AG04450 (cell line): Measurements from ENCODE around the gene ANTXR1. TPM values are rescaled to one million over a fixed set of nuclear protein-coding genes. Genes with fewer than 3 reads are reported as not detected.
A peak's percentile ranks its signal among the peaks of the same experiment; 100 is the strongest.

Source experiments
- CTCF ChIA-PET: fragments of 300-600, 350-600 bp; formaldehyde crosslinking; extraction: SDS; loops from one replicate; lab custom pipeline; 2022; ENCODE audit warnings: antibody characterized with exemption, inconsistent platforms; lab: Charles Lee
- POLR2A ChIA-PET: fragments of 350-600 bp; formaldehyde crosslinking; extraction: SDS; loops from one replicate; lab custom pipeline; 2021; ENCODE audit warnings: antibody characterized with exemption, inconsistent platforms; lab: Yijun Ruan, JAX
- DNase-seq: peaks from one replicate; pipeline ENCODE4 v3.0.0-alpha.2; 2011; ENCODE audit warnings: low read depth, low spot score
- H3K27ac ChIP-seq: one replicate; pipeline ENCODE4 v1.5.1; 2012; ENCODE audit warnings: low read depth, low read length, control low read depth
- H3K27me3 ChIP-seq: one replicate; pipeline ENCODE4 v1.6.0; 2012; ENCODE audit warnings: low read length; ENCODE audit not compliant: control insufficient read depth, insufficient read depth
- H3K4me3 ChIP-seq: 2 replicates; pipeline ENCODE4 v1.5.1; 2011; ENCODE audit warnings: mild to moderate bottlenecking, low read depth, low read length, control low read depth
- H3K9me3 ChIP-seq: 2 replicates; pipeline ENCODE4 v1.5.1; 2012; ENCODE audit warnings: low read length; ENCODE audit not compliant: control insufficient read depth, insufficient read depth
- polyA plus RNA-seq: library from polyadenylated mRNA; depleted of rRNA; stranded (reverse); fragments of >200 nt; gene quantifications from 2 replicates; pipeline ENCODE4 v1.2.3, GENCODE V29; 2011
- TF ChIP-seq, protein P1 (sequence below): IDR thresholded peaks from 2 replicates; pipeline ENCODE4 v1.5.1; 2011; ENCODE audit warnings: low read depth, low read length, control low read depth, inconsistent platforms

The ANTXR1 gene
- polyA plus RNA-seq, 1 experiment = 113 TPM

DNA sequence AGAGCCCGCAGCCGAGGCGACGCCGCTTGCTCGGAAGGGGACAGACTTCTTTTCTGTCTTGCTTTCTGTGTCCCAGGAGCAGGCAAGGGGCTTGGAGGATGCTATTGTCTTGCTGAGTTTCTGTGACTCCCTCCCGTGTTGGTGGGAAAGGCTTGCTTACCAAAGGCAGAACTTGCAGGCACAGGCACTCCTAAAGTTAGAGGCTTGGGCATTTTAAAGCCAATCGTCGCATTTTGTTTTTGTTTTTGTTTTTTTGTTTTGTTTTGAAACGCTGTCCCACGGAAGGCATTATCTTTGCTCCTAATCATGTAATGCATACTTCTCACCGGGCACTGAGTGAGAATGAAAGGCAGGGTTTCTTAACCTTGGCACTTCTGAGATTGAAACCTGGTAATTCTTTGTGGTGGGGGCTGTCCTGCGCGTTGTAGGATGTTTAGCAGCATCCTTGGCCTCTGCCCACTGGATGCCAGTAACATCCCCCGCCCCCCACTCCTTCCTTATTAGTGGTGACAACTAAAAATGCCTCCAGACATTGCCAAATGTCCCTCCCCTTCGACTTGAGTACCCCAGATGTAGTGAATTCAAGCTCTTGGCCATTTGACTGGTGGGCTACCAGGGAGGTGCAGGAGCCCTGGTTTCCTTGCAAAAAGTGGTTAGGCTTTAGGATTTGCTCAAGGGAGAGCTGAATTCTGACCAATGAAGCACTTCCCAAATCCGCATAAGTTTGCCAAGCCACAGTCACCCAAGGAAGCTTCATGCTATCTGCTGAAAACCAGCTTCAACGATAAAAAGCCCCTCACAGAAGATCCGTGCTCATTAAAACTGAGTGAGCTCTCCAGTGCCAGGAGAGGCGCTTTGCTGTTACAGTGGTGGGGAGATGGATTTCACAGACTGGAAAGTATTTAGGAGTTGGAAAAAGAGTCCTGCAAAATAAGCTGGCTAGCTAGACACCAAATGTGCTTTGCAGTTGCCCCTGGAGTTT, 1.2 kb downstream of the ANTXR1 start:
- ChIA-PET CTCF (interaction anchor here (0.6 to 1.5 kb wide), 6 partner anchors 71 to 305 kb away, joined by 3 to 7 read pairs (median 3); no protein-coding TSS in a partner anchor), POLR2A (interaction anchor here (0.6 to 1.3 kb wide), 5 partner anchors 86 to 293 kb away, joined by 3 to 6 read pairs (median 5); no protein-coding TSS in a partner anchor)
- no peaks in the 10 kb centered on the region for H3K27me3 ChIP-seq
- H3K9me3 ChIP-seq = no peaks in the 10 kb centered on the region
- peak overlapping the region; percentile 62 for H3K27ac ChIP-seq
- TF ChIP-seq, protein P1, sequence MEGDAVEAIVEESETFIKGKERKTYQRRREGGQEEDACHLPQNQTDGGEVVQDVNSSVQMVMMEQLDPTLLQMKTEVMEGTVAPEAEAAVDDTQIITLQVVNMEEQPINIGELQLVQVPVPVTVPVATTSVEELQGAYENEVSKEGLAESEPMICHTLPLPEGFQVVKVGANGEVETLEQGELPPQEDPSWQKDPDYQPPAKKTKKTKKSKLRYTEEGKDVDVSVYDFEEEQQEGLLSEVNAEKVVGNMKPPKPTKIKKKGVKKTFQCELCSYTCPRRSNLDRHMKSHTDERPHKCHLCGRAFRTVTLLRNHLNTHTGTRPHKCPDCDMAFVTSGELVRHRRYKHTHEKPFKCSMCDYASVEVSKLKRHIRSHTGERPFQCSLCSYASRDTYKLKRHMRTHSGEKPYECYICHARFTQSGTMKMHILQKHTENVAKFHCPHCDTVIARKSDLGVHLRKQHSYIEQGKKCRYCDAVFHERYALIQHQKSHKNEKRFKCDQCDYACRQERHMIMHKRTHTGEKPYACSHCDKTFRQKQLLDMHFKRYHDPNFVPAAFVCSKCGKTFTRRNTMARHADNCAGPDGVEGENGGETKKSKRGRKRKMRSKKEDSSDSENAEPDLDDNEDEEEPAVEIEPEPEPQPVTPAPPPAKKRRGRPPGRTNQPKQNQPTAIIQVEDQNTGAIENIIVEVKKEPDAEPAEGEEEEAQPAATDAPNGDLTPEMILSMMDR = peak; percentile 19; the same call in 1 of the 2 replicates
- DNase-seq = no peak
- peak overlapping the region; percentile 90 for H3K4me3 ChIP-seq

DNA sequence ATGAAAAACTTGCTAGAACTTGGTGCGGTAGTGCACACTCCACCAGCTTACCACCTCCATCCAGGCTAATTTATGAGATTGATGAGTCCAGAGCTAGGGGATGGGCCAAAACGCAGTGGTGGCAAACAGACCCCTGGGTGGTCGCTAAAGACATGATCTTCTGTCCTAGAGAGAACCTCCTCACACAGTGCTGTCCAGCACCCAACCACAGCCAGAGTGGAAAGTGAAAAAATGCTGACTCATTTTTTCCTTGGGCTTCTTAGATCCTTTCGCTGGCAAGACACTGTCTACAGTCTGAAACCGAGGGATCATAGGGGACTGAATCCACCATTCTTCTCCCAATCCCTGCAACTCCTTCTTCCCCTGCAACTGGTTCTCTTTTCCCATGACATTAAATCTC, 4.1 kb downstream of the ANTXR1 start:
- no peak overlapping the region for H3K27ac ChIP-seq
- TF ChIP-seq, protein P1 = no peak
- no peaks in the 10 kb centered on the region for H3K27me3 ChIP-seq
- ChIA-PET POLR2A (no interaction called here), CTCF (interaction anchor here (1.0 to 1.5 kb wide), 2 partner anchors 9 to 554 kb away, joined by 3 to 4 read pairs; no protein-coding TSS in a partner anchor)
- H3K4me3 ChIP-seq = peak overlapping the region; percentile 41
- no peaks in the 10 kb centered on the region for H3K9me3 ChIP-seq
- DNase-seq = no peak

DNA sequence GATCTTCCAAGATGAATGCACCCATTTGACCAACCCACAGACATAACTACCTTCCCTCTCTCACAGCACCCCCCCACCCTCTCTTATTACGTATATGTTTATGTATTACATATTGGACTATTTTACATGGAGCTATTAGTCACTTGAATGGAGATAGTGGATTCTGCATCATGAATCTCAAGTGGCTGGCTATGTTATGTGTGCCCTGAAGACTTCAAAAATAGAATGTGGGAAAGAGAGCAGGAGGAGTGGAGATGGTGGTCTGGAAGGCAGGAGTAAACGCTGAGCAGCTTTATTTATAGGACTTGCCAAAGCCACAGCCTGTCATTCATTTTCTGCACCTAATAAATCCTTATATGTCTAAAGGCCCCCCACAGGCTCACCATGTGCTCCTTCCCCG, 4.9 kb downstream of the ANTXR1 start:
- Histone ChIP-seq H3K27ac (no peak overlapping the region), H3K4me3 (no peak overlapping the region), H3K9me3 (no peaks in the 10 kb centered on the region), H3K27me3 (no peaks in the 10 kb centered on the region)
- POLR2A ChIA-PET = no interaction called here
- TF ChIP-seq, protein P1 = no peak
- CTCF ChIA-PET = interaction anchor here (0.6 to 1.5 kb wide), 3 partner anchors 9 to 554 kb away, joined by 3 to 4 read pairs (median 3); no protein-coding TSS in a partner anchor
- no peak for DNase-seq

DNA sequence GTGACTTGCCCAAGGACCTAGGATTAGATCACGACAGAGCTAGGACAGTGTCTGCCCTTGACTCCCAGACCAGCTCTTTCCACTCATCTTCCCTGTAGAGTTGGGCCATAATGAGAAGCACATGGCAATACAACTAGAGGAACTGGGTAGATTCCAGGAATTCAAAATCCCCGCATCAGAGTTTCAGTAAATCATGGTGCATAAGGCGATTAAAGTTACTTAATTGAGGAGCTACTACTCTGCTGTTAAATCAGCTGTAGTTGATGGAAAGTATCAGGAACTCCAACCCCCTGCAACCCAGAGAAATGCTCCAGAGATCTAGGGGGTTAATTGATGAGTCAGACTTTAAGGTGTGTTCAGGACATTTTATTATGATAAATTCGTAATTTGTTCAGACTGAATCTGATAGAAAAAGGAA, 5.7 kb downstream of the ANTXR1 start:
- no peak for DNase-seq
- H3K9me3 ChIP-seq = no peaks in the 10 kb centered on the region
- POLR2A ChIA-PET = no interaction called here
- H3K27ac ChIP-seq = no peak overlapping the region
- TF ChIP-seq, protein P1 = no peak
- no peak overlapping the region for H3K4me3 ChIP-seq
- no peaks in the 10 kb centered on the region for H3K27me3 ChIP-seq
- CTCF ChIA-PET = interaction anchor here (1.4 kb wide), 1 partner anchor 75 kb away, joined by 3 read pairs; no protein-coding TSS in a partner anchor
